ENCODE measurements around the gene IGFBP3. TPM values are rescaled to one million over a fixed set of nuclear protein-coding genes. Genes with fewer than 3 reads are reported as not detected.
"Not testable (repeated sequence)": the region's sequence is repeated elsewhere in the genome, so short reads cannot be mapped to it uniquely, and the experiment has no call there.

Gene IGFBP3, protein sequence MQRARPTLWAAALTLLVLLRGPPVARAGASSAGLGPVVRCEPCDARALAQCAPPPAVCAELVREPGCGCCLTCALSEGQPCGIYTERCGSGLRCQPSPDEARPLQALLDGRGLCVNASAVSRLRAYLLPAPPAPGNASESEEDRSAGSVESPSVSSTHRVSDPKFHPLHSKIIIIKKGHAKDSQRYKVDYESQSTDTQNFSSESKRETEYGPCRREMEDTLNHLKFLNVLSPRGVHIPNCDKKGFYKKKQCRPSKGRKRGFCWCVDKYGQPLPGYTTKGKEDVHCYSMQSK
- 211 TPM for total RNA-seq

DNA sequence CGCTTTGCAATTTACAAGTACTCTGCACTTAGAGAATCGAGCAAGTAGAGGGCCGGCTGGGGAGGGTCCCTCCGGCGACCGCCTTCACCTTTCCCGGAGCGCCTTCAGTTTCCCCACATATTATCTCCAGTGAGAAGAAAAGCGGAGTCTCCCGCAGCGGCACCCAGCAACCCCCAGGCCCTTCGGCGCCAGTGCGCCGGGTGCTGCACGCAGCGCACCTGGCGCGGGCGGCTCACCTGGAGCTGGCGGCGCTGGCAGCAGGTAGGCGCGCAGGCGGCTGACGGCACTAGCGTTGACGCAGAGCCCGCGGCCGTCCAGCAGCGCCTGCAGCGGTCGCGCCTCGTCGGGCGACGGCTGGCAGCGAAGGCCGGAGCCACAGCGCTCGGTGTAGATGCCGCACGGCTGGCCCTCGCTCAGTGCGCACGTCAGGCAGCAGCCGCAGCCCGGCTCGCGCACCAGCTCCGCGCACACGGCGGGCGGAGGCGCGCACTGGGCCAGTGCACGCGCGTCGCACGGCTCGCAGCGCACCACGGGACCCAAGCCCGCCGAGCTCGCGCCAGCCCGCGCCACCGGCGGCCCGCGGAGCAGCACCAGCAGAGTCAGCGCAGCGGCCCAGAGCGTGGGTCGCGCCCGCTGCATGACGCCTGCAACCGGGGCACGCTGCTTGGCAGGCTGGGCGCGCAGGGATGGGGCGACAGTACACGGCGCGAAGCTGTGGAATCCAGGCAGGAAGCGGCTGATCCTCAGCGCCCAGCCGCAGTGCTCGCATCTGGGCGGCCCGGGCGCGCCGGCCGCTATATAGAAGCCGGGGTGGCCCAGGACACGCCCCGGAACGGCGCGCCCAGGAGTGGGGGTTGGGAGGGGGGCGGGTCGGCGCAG lies at the start of gene IGFBP3:
Gene IGFBP3 (minus strand): TSS at position 771 of the 879 bp plus-strand sequence. CDS start 132 bp downstream, at position 639.
- DNase-seq: peak; percentile 77

DNA sequence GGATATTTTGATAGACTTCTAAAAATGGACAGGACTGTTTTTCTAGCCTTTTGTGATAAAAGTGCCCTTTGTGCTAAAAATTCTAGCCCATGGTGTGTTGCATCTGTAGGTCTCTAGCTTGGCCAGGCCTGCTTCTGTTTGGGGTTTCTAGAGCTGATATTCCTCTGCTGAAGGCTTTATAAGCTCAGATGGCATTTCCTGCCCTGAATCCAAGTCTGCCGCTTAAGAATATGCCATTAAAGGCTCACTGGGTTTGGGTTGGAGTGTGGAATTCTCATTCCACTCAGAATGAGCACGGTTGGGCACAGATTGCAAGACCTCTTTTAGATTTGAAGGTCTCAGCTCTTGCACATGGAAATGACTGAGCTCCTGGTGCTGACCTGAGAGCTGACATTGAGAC lies 49.4 kb upstream of the IGFBP3 start:
- no peak for DNase-seq

DNA sequence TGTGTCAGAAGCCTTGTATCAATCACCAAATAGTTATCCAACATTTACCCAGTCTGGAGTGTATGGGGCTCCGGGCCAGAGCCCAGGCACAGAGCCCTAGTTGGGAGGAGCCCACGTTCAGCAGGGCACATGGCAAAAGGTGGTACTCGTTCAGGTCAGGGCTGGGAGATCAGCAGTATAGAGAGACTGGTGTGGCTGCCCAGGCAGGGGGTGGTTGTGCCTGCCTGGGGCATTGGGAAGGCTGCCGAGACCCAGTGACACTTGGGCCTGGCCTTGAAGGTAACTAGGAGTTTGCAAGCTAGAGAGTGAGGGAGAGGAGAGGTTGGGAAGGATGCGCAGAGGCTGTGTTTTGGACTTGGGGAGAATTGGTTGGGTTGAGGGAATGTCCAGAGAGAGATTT lies 48.9 kb upstream of the IGFBP3 start:
- DNase-seq: no peak

DNA sequence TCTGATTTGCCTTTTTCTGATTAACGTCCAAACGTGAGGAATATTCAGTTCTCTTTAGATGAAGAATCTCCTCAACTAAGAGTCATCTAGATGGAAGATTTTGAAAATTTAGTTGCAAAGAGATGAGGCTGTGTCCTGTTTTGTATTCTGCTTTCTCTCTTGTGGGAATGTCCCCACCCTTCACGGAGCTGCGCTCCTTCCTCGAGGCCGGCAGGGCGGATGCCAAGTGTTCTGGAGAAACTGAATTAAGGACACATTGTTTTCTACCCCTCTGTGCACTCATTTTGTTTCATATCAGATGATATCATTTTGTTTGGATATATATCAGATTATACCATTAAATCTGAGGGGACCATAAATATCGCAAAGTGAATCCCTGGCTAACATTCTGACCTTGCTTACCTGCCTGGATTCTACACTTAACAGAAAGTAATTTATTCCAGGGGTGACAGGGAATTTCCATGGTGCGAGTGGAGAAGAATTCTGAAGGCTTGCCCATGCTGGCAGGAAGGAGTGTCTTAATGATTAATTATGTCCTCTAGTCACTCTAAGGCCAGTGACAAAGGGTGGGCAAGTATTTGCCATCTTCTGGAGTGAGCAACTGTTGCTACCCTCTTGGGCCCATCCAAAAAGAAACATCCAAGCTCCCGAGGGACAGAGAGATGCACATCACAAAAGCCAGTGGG lies 47.9 kb upstream of the IGFBP3 start:
- no peak for DNase-seq

DNA sequence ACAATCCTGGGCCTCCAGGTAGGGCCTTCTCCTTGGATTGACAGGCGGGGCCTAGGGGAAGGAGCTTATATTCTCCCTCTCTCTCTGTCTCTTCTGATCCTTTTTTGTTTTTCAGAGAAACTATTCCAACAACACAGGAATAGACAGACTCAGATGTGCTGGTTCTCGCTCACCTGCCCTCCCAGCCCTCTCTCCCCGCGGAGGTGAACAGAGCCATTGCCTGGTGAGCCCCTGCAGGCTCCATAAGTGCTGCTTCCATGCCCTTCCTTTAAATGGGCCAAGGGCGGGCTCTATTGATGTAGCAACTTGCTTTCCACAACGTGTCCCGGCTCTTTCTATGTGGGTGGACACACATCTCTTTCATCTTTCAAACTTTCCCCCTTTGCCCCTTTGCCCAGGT lies 47.2 kb upstream of the IGFBP3 start:
- no peak for DNase-seq

DNA sequence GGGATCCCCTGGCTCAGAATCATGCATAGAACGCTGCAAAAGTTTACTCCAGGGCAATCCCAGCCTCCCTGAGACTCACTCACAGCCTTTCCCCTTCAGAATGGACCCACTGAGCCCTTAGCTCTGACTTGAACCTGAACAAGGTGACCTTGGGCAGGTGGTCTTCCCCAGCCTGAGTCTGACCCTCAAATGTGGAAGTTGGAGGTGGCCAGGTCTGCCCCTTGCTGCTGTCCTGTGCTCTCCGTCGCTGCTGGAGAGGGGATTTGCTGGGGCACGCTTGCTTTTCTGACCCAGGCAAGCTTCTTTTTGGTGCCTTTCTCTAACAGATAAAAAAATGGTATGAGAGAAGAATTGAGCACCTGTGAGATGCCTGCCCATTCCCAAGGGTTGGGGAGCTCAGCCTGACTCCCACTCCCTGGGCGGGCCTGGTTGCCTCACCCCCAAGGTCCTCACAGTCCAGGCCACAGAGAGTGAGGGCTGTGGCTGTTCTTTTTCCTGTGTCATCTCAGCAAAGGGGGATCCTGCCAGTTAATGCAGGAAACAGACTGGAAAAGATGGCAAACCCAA lies 46.6 kb upstream of the IGFBP3 start:
- no peak for DNase-seq

DNA sequence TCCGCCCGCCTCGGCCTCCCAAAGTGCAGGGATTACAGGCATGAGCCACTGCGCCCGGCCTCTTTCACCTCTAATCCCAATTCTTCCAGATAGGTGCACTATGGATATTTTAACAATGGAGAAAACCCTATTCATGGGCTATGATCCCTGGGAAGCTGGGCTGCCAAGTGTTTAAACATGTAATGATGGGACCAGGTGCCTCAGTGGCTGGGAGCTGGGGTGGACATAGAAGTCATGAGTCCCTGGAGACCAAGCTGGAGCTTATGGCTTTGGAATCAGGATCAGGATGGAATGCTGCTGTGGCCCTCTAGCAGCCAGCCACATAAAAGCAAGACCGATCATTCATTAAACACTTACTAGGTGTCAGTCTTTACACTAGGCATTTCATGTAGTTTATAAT lies 41.8 kb upstream of the IGFBP3 start:
- no peak for DNase-seq

DNA sequence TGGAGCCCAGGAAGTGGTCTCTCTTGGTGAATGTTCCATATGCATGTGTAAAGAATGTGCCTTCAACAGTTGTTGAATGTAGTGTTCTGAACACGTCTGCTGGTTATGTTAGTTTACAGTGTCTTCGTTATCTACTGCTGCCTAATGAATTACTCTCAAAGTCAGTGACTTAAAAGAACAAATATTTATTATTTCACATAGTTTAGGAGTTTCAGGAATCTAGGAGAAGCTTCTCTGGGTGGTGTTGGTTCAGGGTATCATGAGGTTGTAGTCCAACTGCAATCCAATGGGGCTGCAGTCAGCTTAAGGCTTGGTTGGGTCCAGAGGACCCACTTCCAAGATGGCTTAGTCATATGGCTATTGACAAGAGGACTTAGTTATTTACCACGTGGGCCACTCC lies 36.6 kb upstream of the IGFBP3 start:
- no peak for DNase-seq

DNA sequence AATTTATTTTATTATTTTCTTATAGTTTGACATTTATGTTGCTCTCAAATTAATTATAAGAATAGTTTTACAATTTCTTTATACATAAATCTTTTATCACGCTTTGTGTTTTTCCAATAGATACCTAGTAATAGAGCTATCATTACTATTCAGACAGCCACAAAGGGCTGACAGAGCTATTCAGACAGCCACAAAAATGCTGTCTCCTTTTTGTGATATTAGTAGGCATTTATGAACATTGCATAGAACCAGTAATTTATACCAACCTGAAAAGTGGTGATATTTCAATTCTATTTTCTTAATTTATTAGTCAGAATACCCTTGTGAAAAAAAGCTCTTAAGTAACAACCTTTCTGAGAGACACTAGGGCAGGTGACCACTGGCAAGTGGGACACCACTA lies 34.2 kb upstream of the IGFBP3 start:
- DNase-seq: no peak

DNA sequence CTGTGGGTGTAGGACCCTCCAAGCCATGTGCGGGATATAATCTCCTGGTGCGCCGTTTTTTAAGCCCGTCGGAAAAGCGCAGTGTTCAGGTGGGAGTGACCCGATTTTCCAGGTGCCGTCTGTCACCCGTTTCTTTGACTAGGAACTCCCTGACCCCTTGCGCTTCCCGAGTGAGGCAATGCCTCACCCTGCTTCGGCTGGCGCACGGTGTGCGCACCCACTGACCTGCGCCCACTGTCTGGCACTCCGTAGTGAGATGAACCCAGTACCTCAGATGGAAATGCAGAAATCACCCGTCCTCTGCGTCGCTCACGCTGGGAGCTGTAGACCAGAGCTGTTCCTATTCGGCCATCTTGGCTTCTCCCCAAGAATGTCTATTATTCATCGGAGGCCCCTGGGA lies 32.0 kb upstream of the IGFBP3 start:
- DNase-seq: not testable (repeated sequence)

DNA sequence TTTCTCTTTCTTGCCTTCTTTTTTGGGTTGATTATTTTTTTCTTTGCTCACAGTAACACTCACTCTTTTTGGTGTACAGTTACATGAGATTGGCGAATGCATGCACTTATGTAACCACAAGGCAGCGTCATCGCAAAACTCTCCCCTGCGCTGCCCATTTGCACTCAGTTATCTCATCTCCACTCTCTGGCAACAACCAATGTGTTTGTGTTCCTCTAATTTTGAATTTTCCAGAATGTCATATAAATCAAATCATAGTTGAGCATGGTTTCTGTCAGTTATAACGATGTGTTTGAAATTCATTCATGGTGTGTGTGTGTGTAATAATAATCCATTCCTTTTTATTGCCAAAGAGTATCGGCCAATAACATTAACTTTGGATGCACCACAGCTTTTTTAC lies 23.0 kb upstream of the IGFBP3 start:
- DNase-seq: no peak

DNA sequence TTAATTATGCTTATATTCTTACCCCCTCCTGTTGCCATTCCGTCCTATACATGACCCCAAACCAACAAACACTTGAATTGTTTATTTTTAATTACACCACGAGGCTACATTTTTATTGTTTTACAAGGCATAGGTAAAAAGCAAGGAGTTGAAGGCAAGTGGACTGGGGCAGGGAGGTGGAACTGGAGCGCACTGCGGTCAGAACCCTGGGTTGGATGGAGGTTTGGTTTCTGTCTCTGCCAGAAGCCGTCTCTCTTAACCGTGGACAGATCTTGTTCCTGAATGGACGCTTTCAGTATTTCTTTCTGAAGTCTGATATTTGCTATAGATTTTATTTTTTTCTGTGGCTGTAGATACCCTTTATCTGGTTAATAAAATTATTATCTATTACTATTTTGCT lies 19.9 kb upstream of the IGFBP3 start:
- DNase-seq: no peak

DNA sequence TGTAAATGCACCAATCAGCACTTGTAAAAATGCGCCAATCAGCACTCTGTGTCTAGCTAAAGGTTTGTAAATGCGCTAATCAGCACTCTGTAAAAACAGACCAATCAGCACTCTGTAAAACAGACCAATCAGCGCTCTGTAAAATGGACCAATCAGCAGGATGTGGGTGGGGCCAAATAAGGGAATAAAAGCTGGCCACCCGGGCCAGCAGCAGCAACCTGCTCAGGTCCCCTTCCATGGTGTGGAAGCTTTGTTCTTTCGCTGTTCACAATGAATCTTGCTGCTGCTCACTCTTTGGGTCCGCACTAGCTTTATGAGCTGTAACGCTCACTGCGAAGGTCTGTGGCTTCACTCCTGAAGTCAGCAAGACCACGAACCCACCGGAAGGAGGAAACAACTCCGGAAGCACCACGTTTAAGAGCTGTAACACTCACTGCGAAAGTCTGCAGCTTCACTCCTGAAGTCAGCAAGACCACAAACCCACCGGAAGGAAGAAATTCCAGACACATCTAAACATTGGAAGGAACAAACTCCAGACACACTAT lies 19.2 kb upstream of the IGFBP3 start:
- not testable (repeated sequence) for DNase-seq

DNA sequence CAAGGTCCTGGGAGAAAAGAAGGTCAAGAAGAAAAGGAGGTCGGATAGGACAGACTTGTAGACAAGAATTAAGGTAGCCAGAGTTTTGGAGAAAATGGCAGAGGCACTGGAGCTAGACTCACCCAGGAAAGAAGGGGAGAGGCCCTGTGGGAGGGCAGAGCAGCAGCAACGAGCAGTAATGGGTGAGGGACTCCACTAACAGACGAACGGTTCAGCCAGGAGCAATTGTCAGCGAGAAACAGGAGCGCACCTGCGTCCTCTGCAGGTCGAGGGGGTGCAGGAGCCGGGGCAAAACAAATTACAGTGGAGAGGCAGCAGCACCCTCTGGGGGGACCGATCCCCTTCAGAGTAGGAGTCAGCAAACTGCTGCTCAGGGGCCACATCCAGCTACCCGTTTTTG lies 18.5 kb upstream of the IGFBP3 start:
- DNase-seq: no peak

DNA sequence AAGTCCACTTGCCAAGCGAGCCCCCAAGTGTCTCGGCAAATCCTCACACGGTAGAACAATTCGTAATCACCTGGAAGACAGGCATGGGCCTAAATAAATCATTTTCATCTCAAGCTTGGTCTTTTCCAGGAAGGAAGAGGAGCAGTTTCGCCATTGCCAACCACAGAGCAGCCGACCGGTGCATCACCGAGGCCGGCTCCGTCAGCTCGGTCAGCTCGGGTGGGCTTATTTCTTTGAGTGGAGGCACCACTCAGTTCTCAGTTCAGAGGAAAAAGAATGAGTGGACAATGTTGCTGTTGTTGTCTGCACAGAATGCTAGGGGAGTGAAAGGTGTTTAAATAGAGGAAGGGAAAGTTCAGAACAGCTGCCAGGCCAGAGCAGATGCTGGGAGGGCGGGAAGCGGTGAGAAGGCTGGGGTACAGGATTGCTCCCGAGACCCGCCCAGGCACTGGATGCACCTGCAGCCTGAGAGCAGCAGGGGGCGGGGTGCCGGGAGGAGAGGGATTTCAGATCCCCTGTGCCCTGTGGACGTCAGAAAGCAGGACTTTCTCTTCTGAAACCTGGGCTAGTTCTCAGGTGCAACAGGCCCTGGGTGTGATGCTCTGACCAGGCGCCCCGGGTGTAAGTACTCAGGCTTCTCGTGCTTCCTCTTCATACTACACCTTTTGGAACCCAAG lies 17.7 kb upstream of the IGFBP3 start:
- no peak for DNase-seq

DNA sequence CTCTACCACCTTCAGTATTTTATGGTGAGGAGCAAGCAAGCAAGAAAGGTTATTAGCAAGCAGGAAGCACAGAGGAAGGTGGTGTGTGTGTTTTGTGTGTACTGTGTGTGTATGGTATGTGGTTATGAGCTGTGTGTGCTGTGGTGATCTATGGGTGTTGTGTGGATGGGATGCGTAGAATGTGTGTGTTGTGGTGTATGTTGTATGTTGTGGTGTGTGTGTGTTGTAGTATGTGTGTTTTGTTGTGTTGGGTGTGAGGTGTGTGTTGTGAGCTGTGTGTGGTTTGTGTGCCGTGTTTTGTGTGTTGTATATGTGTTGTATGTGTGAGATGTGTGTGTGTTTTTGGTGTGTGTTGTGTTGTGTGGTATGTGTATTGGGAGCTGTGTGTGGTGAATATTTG lies 16.8 kb upstream of the IGFBP3 start:
- no peak for DNase-seq

DNA sequence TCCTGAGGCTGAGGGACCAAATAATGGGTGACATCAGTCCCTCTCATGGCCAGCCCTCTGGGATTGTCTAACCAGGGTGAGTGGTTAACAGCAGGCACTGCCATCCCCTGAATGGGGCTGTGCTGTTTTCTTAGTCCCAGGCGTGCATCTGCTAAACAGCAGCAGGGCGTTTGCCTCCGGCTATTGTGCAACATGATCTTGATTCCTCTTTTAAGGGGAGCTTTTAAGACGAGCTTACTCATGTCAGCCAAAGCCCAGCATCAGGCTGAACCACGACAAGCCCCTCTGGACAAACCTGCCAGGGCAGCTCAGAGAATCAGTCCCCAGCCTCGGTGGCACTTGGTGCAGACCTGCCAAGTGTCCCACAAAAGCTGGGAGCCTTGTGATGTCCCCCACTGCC lies 16.2 kb upstream of the IGFBP3 start:
- DNase-seq: no peak

DNA sequence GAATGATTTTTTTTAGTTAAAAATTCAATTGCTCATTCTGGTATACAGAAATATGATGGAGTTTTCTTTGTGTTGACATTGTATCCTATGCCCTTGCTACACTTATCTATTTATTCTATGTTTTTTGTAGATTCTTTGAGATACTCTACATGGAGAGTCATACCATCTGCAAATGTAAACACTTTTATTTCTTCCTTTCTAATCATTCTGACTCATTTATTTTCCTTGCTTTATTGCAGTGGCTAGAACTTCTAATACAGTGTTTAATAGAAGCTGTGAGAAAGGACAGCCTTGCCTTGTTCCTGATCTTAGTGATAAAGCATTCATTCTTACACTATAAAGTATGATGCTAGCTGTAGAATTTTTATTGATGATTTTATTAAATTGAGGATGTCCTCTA lies 9.9 kb upstream of the IGFBP3 start:
- no peak for DNase-seq

DNA sequence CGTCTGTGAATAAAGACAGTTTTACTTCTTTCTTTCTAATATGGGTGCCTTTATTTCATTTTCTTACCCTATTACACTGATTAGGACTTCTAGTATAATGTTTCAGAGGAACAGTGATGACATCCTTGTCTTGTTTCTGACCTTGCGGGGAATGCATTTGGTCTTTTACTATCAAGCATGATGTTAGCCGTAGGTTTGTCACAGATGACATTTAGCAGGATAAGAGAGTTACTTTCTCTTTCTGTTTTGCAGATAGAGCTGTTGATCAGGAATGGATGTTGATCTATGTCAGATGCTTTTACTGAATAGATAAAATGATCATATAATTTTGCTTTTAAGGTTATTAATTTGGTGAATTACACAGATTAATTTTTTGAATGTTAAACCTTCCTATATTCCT lies 6.6 kb upstream of the IGFBP3 start:
- no peak for DNase-seq

DNA sequence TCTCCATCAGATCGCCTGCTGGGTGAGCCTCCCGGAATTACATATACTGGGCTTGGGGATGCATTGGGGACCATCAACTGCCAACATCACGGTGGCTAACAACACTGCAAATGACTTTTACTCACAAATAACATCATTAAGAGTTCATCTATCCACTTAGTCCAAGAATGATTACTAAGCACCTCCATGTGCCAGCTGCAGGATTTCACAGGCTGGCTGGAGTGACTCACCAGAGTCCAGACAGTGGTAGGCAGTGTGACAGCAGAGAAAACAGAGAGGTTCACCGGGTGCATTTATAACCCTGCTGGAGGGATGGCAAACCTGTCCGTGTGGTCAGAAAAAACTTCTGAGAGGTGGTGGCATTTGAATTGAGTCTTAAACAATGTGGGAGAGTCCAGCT lies 3.2 kb upstream of the IGFBP3 start:
- no peak for DNase-seq

DNA sequence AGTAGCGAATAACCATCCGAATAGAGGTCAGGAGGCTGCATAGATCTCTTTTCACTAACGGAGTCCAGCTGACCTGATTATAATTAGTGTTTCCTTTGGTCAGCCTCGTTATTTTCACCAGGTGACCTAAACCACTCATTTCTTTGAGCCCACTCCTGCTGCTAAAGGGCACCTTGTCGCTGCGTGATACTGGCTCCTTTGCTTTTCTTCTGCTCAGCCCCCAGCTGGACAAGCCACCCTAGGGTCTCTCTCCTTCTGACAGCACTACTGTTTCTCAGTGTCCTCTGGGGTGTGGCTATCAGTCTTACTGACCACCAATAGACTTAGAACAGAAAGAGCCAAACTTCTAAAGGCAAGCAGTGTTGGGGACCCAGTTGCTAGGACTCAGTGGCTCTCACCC lies 2.7 kb upstream of the IGFBP3 start:
- no peak for DNase-seq

DNA sequence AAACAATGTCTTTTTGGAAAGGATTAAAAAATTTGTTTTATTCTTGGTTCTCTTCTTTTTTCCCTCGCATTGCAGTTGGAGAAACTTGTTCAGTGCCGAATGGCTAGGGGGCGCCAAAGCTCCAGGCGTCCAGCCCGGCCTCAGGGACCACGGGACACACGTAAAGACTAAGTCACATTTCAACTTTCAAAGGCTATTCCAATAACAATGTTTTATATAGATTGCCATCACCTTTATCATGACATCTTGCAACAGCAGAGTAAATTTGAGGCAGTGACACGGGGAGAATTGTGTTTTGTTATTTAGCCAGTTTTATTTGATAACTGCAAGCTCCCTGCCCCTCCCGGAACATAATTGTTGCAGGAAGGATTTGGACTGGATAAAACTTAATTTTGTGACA lies 2.2 kb upstream of the IGFBP3 start:
- DNase-seq: peak; percentile 75

Measured in skin of body (tissue), 2 donors.